Naive thymus-derived CD8-positive, alpha-beta T cell (primary cell): ENCODE measurements around the gene PPP5C. TPM values are rescaled to one million over a fixed set of nuclear protein-coding genes. Genes with fewer than 3 reads are reported as not detected.
"Not testable (repeated sequence)": the region's sequence is repeated elsewhere in the genome, so short reads cannot be mapped to it uniquely, and the experiment has no call there.

Source experiments
- ATAC-seq, 2 donors: fragments of 150-1000 bp; cut with Tn5 transposase in 1 of 2; sonication (Bioruptor Pico), chemical (Tn5 transposase) in 1 of 2; 1 replicate in 1 of 2; 2 replicates in 1 of 2; pipeline ENCODE4 v1.10.0; 2021; ENCODE audit warnings: mild to moderate bottlenecking in 2 of 2, moderate library complexity in 2 of 2
- POLR2A ChIA-PET: fragments of 350-600 bp; sonication (Branson Sonifier 250); formaldehyde crosslinking; loops from one replicate; lab custom pipeline; 2021; ENCODE audit warnings: antibody characterized with exemption; lab: Charles Lee
- DNase-seq, 10 donors: peaks; one replicate each; pipeline versions ENCODE4 v3.0.0 to v3.0.0-alpha.2; 2020 to 2022
- H3K27ac Mint-ChIP-seq, 10 donors: one replicate each; pipeline ENCODE4 v1.8.0; 2020 to 2022; ENCODE audit warnings: mild to moderate bottlenecking in 10 of 10, mixed read lengths in 10 of 10, moderate library complexity in 4 of 10, inconsistent platforms in 1 of 10
- H3K27me3 Mint-ChIP-seq, 5 donors: one replicate each; pipeline ENCODE4 v1.8.0; 2021 to 2022; ENCODE audit warnings: mixed read lengths in 5 of 5
- H3K36me3 Mint-ChIP-seq, 3 donors: one replicate each; pipeline ENCODE4 v1.8.0; 2020 to 2022; ENCODE audit warnings: mixed read lengths in 3 of 3, mild to moderate bottlenecking in 2 of 3, inconsistent platforms in 1 of 3
- H3K4me1 Mint-ChIP-seq, 4 donors: one replicate each; pipeline ENCODE4 v1.8.0; 2021 to 2022; ENCODE audit warnings: mixed read lengths in 4 of 4
- H3K4me3 Mint-ChIP-seq, 10 donors: one replicate each; pipeline ENCODE4 v1.8.0; 2020 to 2022; ENCODE audit warnings: mild to moderate bottlenecking in 10 of 10, mixed read lengths in 10 of 10, moderate library complexity in 6 of 10, inconsistent platforms in 1 of 10
- H3K9me3 Mint-ChIP-seq, 9 donors: one replicate each; pipeline ENCODE4 v1.8.0; 2020 to 2022; ENCODE audit warnings: mixed read lengths in 9 of 9, mild to moderate bottlenecking in 3 of 9, inconsistent platforms in 1 of 9, moderate library complexity in 1 of 9
- polyA plus RNA-seq, 3 donors: library from polyadenylated mRNA; unstranded; fragments of 300-500 nt; fragmentation: Illumina TruSeq; gene quantifications; one replicate each; pipeline ENCODE4 v1.2.3, GENCODE V29; 2021
- total RNA-seq, 8 experiments: library from RNA in 2 of 8; stranded (reverse) in 2 of 8; gene quantifications; one replicate each; pipeline ENCODE4 v1.2.3 and lab custom pipeline; 2021 to 2026

PPP5C gene
- total and polyA plus RNA-seq, 5 experiments from 2014 or later = 20.8 to 47.7 (median 35.7) TPM

GRCh38 chr19:46409191-46409590 is 62.3 kb downstream of the PPP5C start:
- POLR2A ChIA-PET = interaction anchor here (0.6 to 0.7 kb wide), 2 partner anchors 23 to 78 kb away, joined by 3 to 4 read pairs; no protein-coding TSS in a partner anchor
- Mint-ChIP-seq H3K4me1 (peaks cover 11 to 30% (median 15%) of the 10 kb centered on the region in 4 donors), H3K4me3 (no peak overlapping the region), H3K9me3 (peaks cover 0 to 2% (median 0%) of the 10 kb centered on the region in 9 donors), H3K27me3 (peaks cover 33 to 91% (median 58%) of the 10 kb centered on the region in 5 donors), H3K36me3 (peaks cover 0 to 3% (median 0%) of the 10 kb centered on the region in 3 donors), H3K27ac (no peak overlapping the region)
- ATAC-seq (no peak), DNase-seq (no peak)

GRCh38 chr19:46410205-46411087 is 63.6 kb downstream of the PPP5C start:
- DNase-seq = no peak
- POLR2A ChIA-PET = no interaction called here
- peaks cover 0 to 2% (median 0%) of the 10 kb centered on the region in 9 donors for H3K9me3 Mint-ChIP-seq
- H3K4me3 Mint-ChIP-seq = no peak overlapping the region
- ATAC-seq = no peak
- peaks cover 0 to 3% (median 0%) of the 10 kb centered on the region in 3 donors for H3K36me3 Mint-ChIP-seq
- H3K4me1 Mint-ChIP-seq = peaks cover 7 to 22% (median 8%) of the 10 kb centered on the region in 4 donors
- H3K27me3 Mint-ChIP-seq = peaks cover 37 to 92% (median 59%) of the 10 kb centered on the region in 5 donors
- no peak overlapping the region for H3K27ac Mint-ChIP-seq

- Mint-ChIP-seq H3K27me3 (peaks cover 36 to 94% (median 59%) of the 10 kb centered on the region in 5 donors), H3K4me1 (peaks cover 8 to 30% (median 13%) of the 10 kb centered on the region in 4 donors), H3K27ac (no peak overlapping the region), H3K4me3 (no peak overlapping the region), H3K36me3 (peaks cover 0 to 3% (median 0%) of the 10 kb centered on the region in 3 donors), H3K9me3 (peaks cover 0 to 2% (median 0%) of the 10 kb centered on the region in 9 donors)
- POLR2A ChIA-PET = no interaction called here
- ATAC-seq = no peak
- DNase-seq = no peak
Observed at GRCh38 chr19:46411088-46411924, 64.4 kb downstream of the PPP5C start.

- H3K36me3 Mint-ChIP-seq = peaks cover 0 to 3% (median 0%) of the 10 kb centered on the region in 3 donors
- H3K4me3 Mint-ChIP-seq = peak overlapping the region in 1 of 10 donors; percentile 41
- H3K9me3 Mint-ChIP-seq = peaks cover 0 to 2% (median 0%) of the 10 kb centered on the region in 9 donors
- POLR2A ChIA-PET = no interaction called here
- no peak for DNase-seq
- no peak overlapping the region for H3K27ac Mint-ChIP-seq
- H3K4me1 Mint-ChIP-seq = peaks cover 8 to 30% (median 16%) of the 10 kb centered on the region in 4 donors
- peaks cover 37 to 94% (median 57%) of the 10 kb centered on the region in 5 donors for H3K27me3 Mint-ChIP-seq
- no peak for ATAC-seq
Observed at GRCh38 chr19:46411925-46412649, 65.2 kb downstream of the PPP5C start.

GRCh38 chr19:46412650-46413261 is 65.9 kb downstream of the PPP5C start:
- ATAC-seq (no peak), DNase-seq (no peak)
- Mint-ChIP-seq H3K9me3 (peaks cover 0 to 2% (median 0%) of the 10 kb centered on the region in 9 donors), H3K4me1 (peaks cover 8 to 30% (median 16%) of the 10 kb centered on the region in 4 donors), H3K27ac (peak overlapping the region in 1 of 10 donors; percentile 28), H3K27me3 (peaks cover 35 to 89% (median 55%) of the 10 kb centered on the region in 5 donors), H3K36me3 (peaks cover 0 to 3% (median 0%) of the 10 kb centered on the region in 3 donors), H3K4me3 (peak overlapping the region in 3 of 10 donors; percentile 4 to 41 (median 14))
- POLR2A ChIA-PET = no interaction called here

GRCh38 chr19:46413262-46414031 is 66.6 kb downstream of the PPP5C start, which contains the start of gene CCDC8:
Gene CCDC8, minus strand, starts transcription at chr19:46413564. Its CDS starts 754 bp downstream, at chr19:46412810.
- Mint-ChIP-seq H3K4me1 (peaks cover 7 to 27% (median 13%) of the 10 kb centered on the region in 4 donors), H3K27ac (peak within 1 kb of the TSS in 1 of 10 donors; percentile 28), H3K9me3 (peaks cover 0 to 2% (median 0%) of the 10 kb centered on the region in 9 donors), H3K27me3 (peaks cover 29 to 82% (median 51%) of the 10 kb centered on the region in 5 donors), H3K36me3 (peaks cover 0 to 3% (median 0%) of the 10 kb centered on the region in 3 donors), H3K4me3 (peak within 1 kb of the TSS in 3 of 10 donors; percentile 4 to 41 (median 14))
- ATAC-seq (peak in 1 of 2 donors; percentile 39), DNase-seq (no peak)
- POLR2A ChIA-PET = no interaction called here

- H3K9me3 Mint-ChIP-seq, H3K36me3 Mint-ChIP-seq, H3K27ac Mint-ChIP-seq, H3K4me3 Mint-ChIP-seq, DNase-seq, ATAC-seq: not testable (repeated sequence)
- Mint-ChIP-seq H3K4me1 (peaks cover 3 to 23% (median 11%) of the 10 kb centered on the region in 4 donors), H3K27me3 (peaks cover 25 to 73% (median 54%) of the 10 kb centered on the region in 5 donors)
- POLR2A ChIA-PET = interaction anchor here (0.7 kb wide), 1 partner anchor 31 kb away, joined by 3 read pairs; no protein-coding TSS in a partner anchor
Observed at GRCh38 chr19:46414899-46415298, 68.0 kb downstream of the PPP5C start.

- DNase-seq (peak in 3 of 10 donors; percentile 14 to 45 (median 33)), ATAC-seq (peak; percentile 28 to 70)
- peak overlapping the region in 4 of 10 donors; percentile 39 to 47 (median 44) for H3K4me3 Mint-ChIP-seq
- peak overlapping the region in 1 of 10 donors; percentile 29 for H3K27ac Mint-ChIP-seq
- peaks cover 19 to 62% (median 48%) of the 10 kb centered on the region in 5 donors for H3K27me3 Mint-ChIP-seq
- H3K4me1 Mint-ChIP-seq = peaks cover 3 to 23% (median 11%) of the 10 kb centered on the region in 4 donors
- H3K9me3 Mint-ChIP-seq, POLR2A ChIA-PET, H3K36me3 Mint-ChIP-seq: not testable (repeated sequence)
Observed at GRCh38 chr19:46415804-46416709, 69.2 kb downstream of the PPP5C start.

- peaks cover 3 to 9% (median 7%) of the 10 kb centered on the region in 4 donors for H3K4me1 Mint-ChIP-seq
- peaks cover 0 to 2% (median 0%) of the 10 kb centered on the region in 9 donors for H3K9me3 Mint-ChIP-seq
- peak overlapping the region in 1 of 10 donors; percentile 74 for H3K27ac Mint-ChIP-seq
- no peak for DNase-seq
- H3K4me3 Mint-ChIP-seq = no peak overlapping the region
- peaks cover 15 to 50% (median 41%) of the 10 kb centered on the region in 5 donors for H3K27me3 Mint-ChIP-seq
- ATAC-seq = no peak
- POLR2A ChIA-PET = interaction anchor here (0.6 kb wide), 1 partner anchor 371 kb away, joined by 5 read pairs; no protein-coding TSS in a partner anchor
- no peaks in the 10 kb centered on the region for H3K36me3 Mint-ChIP-seq
Observed at GRCh38 chr19:46420056-46420455, 73.2 kb downstream of the PPP5C start.

GRCh38 chr19:46422344-46422743 is 75.5 kb downstream of the PPP5C start:
- no peak overlapping the region for H3K4me3 Mint-ChIP-seq
- no peak for DNase-seq
- peaks cover 20 to 54% (median 39%) of the 10 kb centered on the region in 5 donors for H3K27me3 Mint-ChIP-seq
- peaks cover 4 to 16% (median 14%) of the 10 kb centered on the region in 4 donors for H3K4me1 Mint-ChIP-seq
- no peaks in the 10 kb centered on the region for H3K9me3 Mint-ChIP-seq
- no peak overlapping the region for H3K27ac Mint-ChIP-seq
- ATAC-seq = no peak
- POLR2A ChIA-PET = interaction anchor here (0.7 kb wide), 1 partner anchor 1010 kb away, joined by 3 read pairs; no protein-coding TSS in a partner anchor
- H3K36me3 Mint-ChIP-seq = peaks cover 0 to 4% (median 0%) of the 10 kb centered on the region in 3 donors
